ENCODE data around the gene ABHD8.

- TF ChIP-seq POLR2AphosphoS5 (IDR thresholded peaks at IDR 0.05; ENCODE audit: borderline replicate concordance, low read depth, low read length) (peak; percentile 40; the same call in 1 of the 2 replicates), EZH2 (IDR thresholded peaks at IDR 0.05) (no peak)
Measured at GRCh38 chr19:17303167-17303939, at the start of gene ABHD8.

All from SK-N-MC (cell line).